NCI-H2107 treated with DMSO at 0.1 percent for 48 hours (cell line): ENCODE data around the gene B4GALT2.
A peak's percentile ranks its signal among the peaks of the same experiment; 100 is the strongest.

ENCODE experiments used
- DNase-seq: peaks from one replicate; lab custom pipeline; 2025; ENCODE audit not compliant: unreplicated experiment; lab: John Stamatoyannopoulos, UW

Gene B4GALT2, protein sequence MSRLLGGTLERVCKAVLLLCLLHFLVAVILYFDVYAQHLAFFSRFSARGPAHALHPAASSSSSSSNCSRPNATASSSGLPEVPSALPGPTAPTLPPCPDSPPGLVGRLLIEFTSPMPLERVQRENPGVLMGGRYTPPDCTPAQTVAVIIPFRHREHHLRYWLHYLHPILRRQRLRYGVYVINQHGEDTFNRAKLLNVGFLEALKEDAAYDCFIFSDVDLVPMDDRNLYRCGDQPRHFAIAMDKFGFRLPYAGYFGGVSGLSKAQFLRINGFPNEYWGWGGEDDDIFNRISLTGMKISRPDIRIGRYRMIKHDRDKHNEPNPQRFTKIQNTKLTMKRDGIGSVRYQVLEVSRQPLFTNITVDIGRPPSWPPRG

DNA sequence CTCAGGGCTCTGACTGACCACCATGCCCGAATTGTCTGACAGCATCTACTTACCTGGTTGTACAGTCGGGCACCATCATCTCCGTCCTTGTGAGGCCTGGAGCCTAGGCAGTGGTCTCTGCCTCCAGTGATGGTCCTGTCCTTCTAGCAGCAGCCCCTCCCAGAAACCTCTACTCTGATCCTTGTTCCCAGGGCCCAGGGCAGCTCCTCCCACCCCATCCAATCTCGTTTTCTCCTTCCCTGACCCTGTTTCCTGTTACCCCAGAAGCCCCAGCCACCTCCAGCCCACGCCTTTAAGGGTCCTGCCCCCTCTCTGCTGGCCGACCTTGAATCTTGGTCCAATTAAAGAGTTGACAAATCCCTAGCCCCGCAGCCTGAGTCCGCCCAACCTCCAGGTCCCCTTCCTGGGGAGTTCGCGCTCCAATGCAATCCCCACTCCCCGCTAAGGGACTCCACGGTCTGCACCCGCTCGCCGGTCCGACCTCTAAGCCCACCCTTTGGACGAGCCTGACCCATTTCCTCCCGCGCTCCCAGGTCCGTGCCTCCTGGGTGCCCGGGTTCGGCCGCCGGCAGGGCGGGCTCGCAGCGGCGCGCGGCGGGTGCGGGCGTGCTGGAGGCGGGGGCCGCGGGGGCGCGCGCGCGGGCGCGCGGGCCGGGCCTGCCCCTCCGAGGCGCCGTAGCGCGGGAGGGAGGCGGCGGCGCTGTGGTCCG is at the start of gene B4GALT2:
B4GALT2 (plus strand) TSS at position 660 of the 710 bp plus-strand sequence. CDS start 1,951 bp downstream, outside the sequence.
- no peak for DNase-seq

DNA sequence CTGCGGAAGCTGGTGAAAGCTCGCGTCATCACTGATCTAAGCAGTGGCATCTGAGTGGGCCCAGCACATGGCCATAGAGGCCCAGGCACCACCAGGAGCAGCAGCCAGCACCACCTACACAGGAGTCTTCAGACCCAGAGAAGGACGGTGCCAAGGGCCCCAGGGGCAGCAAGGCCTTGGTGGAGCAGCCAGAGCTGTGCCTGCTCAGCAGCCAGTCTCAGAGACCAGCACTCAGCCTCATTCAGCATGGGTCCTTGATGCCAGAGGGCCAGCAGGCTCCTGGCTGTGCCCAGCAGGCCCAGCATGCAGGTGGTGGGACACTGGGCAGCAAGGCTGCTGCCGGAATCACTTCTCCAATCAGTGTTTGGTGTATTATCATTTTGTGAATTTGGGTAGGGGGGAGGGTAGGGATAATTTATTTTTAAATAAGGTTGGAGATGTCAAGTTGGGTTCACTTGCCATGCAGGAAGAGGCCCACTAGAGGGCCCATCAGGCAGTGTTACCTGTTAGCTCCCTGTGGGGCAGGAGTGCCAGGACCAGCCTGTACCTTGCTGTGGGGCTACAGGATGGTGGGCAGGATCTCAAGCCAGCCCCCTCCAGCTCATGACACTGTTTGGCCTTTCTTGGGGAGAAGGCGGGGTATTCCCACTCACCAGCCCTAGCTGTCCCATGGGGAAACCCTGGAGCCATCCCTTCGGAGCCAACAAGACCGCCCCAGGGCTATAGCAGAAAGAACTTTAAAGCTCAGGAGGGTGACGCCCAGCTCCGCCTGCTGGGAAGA is 48.7 kb upstream of the B4GALT2 start:
- DNase-seq: no peak

DNA sequence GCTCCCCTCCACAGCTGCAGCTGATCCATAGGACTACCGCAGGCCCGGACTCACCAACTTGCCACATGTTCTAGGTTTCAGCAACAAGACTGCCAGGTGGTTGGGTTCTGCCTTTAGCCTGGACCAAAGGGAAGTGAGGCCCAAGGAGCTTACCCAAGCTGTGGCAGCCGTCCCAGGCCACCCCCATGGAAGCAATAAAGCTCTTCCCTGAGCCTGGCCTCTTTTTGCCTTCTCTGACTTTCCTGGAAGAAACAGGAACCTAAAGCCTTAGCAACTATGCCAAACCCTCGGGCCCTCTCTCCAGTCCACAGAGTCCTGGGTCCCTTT is 48.1 kb upstream of the B4GALT2 start:
- DNase-seq: no peak

DNA sequence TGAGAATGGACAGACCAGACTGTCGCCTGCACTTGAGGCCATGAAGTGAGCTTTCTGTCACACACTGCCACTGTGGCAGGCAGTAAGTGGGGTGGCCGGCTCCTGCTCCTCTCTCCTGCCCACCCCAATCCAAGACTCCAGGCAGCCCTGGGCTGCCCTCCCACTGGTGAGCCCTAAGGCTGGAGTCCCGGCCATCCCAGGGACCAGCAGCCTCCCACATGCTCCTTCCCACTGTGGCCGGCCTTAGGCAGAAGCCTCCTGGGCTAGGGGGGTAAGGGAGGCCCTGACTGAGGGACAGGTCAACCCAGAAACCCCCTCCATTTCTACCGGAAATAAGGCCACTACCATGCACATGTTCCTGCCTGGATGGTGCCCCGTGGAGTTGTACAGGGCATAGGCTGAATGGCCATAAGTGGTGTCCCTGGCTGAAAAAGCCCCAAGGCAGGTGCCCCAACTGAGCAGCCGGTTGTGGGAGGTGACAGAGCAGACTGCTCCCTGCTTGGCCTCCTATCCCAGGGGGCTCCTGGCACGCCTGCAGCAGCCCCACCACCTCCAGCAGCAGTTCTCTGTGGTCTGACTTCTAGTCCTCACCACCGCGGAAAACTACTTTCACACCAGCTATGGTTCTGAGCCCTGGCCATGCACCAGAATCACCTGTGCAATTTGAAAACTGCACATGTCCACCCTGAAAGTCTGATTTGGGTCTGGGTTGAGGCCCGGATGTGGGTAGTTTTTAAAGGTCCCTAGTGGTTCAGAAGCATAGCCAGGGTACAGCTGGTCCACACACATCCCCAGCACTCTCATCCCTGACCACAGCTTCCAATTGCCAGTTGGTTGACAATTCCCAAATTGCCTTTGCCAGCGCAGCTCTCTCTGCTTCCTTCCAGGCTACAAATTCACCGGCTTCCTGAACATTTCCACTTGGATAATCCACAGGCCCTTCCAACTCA is 47.0 kb upstream of the B4GALT2 start:
- no peak for DNase-seq

DNA sequence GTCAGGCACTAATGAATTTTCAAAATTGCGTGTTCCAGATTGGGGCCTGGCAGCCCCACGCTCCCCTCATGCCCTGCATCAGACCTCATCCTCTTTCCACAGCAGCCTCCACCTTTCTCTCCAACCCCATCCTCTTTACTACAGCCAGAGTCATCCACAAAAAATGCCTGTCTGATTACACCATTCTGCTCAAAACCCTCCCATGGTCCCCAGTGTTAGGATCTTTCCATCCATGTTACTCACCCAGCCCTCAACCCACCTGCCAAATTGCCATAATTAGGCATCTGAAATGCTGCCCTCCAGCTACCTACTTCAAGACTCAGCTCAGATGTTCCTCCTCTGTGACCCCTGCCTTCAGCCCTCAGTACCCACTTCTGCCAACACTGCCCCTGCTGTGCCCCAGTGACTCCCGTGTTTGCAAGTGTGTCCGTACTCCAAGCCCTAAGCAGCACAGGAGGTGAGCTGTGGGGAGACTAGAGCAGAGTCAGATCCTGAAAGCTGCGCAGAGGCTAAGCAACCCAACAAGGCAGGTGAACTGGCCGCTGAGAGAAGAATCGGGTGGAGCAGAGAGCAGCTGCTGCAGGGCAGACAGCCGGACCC is 46.1 kb upstream of the B4GALT2 start:
- peak; percentile 60 for DNase-seq

DNA sequence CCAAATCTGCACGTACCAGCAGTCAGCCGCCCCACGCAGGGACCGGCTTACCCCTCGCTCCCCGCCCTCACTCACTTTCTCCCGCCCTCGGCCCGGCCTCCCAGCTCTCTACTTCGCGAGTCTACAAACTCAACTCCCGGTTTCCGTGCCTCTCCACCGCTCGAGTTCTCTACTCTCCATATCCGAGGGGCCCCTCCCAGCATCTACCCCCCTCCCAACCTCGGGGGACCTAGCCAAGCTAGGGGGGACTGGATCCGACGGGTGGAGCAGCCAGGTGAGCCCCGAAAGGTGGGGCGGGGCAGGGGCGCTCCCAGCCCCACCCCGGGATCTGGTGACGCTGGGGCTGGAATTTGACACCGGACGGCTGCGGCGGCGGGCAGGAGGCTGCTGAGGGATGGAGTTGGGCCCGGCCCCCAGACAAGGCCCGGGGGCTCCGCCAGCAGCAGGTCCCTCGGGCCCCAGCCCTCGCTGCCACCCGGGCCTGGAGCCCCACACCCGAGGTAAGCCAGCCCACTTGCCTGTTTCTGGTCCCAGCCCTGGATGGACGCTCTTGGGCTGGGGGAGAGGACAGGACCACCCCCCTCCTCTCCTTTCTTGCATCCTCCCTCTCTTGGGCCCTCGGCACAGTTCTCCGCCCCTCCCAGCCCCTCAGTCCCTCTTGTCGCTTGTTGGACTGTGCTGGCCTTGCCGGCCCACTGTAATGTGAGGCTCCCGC is 45.5 kb upstream of the B4GALT2 start, which contains the start of gene ARTN:
ARTN (plus strand) TSS at position 416 of the 715 bp plus-strand sequence. CDS start 1,856 bp downstream, outside the sequence.
- DNase-seq: peak; percentile 73

DNA sequence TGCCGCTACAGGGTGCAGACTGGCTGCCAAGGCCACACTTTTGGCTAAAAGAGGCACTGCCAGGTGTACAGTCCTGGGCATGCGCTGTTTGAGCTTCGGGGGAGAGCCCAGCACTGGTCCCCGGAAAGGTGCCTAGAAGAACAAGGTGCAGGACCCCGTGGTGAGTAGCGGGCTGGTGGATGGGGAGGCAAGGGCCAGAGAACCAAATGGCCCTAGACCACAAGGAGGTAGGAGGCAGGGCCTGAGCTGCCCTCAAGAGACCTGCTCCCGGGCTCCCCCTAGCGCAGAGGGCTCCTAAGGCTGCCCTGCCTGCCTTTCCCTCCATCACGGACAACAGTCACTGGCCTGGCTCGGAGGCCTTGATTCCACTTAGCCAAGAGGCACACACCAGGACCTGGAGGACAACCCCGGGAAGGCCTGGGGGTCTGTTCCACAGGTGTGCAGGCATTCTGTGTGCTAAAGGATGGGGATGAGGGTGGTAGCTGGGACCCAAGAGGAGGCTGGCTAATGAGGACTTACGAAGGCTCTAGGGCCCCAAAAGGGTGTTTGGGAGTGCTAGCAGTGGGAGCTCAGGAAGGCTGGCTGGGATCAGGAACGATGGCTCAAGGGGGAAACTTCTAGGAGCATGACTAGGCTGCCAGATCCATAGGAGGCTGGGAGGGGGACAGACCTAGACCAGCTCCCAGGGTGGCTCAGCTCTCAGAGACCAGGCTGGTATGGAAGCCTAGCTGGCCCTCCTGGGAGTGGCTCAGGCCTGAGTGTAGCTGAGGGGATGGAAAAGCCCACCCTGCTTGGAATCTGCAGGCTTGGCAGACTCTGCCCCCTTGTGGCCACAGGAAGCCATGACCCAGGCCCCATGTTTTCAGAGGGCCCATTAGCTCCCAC is 44.7 kb upstream of the B4GALT2 start:
- peak; percentile 75 for DNase-seq

DNA sequence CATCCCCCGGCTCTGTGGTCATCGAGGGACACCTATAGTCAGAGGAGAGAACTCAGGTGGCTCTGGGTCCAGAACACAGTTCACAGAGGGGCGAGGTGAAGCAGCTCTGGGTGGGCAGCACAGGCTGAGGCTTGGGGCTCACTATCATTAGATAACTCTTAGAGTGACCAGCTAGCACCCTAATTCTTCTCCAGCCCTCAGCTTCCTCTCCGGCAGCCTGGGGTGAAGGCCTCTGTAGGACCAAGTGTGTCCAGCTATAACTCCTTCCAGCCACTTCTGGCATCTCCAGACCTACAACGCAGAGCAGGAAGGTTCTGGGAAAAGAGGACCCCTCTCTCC is 44.1 kb upstream of the B4GALT2 start:
- no peak for DNase-seq

DNA sequence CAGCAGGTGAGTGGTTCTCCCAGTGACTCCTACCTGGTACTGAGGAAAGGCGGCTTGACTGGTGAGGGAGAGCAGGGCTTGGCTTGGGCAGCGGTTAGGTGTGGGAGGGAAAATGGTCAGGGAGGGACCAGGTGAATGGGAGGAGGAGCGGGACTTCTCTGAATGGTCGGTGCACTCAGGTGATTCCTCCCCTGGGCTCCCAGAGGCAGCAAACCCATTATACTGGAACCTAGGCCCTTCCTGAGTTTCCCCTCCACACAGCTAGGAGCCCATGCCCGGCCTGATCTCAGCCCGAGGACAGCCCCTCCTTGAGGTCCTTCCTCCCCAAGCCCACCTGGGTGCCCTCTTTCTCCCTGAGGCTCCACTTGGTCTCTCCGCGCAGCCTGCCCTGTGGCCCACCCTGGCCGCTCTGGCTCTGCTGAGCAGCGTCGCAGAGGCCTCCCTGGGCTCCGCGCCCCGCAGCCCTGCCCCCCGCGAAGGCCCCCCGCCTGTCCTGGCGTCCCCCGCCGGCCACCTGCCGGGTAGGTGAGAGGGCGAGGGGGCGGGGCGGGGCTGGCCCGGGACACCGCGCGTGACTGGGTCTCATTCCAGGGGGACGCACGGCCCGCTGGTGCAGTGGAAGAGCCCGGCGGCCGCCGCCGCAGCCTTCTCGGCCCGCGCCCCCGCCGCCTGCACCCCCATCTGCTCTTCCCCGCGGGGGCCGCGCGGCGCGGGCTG is 43.1 kb upstream of the B4GALT2 start:
- peak; percentile 21 for DNase-seq

DNA sequence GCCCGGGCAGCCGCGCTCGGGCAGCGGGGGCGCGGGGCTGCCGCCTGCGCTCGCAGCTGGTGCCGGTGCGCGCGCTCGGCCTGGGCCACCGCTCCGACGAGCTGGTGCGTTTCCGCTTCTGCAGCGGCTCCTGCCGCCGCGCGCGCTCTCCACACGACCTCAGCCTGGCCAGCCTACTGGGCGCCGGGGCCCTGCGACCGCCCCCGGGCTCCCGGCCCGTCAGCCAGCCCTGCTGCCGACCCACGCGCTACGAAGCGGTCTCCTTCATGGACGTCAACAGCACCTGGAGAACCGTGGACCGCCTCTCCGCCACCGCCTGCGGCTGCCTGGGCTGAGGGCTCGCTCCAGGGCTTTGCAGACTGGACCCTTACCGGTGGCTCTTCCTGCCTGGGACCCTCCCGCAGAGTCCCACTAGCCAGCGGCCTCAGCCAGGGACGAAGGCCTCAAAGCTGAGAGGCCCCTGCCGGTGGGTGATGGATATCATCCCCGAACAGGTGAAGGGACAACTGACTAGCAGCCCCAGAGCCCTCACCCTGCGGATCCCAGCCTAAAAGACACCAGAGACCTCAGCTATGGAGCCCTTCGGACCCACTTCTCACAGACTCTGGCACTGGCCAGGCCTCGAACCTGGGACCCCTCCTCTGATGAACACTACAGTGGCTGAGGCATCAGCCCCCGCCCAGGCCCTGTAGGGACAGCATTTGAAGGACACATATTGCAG is 42.4 kb upstream of the B4GALT2 start:
- DNase-seq: no peak

DNA sequence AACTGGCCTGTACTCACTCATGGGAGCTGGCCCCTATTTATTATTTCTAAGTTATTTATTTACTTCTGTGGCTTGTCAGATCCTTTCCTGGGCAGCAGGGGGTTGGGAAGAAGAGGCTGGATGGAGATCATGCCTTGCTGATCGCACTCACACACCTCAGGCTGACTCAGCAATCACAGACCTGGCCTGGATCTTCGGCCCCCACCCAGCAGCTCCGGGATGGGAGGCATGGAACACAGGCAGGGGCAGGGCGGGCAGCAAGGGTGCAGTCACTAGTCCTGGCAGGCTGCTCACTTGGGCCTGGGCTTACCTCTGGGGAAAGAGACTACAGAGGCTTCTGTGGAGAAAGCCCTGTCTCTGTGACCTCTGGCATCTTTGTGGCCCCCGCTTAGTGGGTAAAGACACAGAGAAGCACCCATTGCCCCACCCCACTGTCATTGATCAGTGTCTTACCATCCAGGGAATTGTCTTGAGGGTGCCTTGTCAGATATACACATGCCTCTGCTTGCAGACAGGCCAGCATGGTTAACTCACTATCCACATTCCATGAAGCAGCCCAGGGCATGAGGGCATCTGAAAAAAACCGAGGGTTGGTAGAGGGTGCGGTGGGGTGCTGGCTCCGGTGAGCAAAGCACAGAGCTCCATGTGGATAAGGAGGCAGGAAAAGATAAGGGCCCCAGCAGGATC is 41.7 kb upstream of the B4GALT2 start:
- no peak for DNase-seq

DNA sequence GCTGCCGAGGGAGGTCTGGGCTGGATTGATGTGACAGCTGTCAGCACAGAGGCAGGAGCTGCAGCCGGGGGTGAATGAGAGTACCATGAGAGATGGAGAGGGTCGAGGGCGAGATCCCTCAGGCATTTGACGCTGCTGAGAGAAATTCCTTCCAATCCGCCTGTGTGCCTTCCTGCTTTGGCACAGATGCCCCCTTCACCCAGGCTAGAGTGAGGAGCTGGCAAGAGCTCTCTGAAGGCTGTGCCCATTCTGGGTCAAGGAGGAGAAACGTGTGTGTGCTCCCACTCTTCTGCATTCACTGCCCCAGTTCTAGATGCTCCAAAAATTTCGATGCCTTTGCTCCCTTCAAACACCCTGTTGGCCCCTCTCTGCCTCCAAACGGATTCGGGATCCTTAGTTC is 40.6 kb upstream of the B4GALT2 start:
- DNase-seq: no peak

DNA sequence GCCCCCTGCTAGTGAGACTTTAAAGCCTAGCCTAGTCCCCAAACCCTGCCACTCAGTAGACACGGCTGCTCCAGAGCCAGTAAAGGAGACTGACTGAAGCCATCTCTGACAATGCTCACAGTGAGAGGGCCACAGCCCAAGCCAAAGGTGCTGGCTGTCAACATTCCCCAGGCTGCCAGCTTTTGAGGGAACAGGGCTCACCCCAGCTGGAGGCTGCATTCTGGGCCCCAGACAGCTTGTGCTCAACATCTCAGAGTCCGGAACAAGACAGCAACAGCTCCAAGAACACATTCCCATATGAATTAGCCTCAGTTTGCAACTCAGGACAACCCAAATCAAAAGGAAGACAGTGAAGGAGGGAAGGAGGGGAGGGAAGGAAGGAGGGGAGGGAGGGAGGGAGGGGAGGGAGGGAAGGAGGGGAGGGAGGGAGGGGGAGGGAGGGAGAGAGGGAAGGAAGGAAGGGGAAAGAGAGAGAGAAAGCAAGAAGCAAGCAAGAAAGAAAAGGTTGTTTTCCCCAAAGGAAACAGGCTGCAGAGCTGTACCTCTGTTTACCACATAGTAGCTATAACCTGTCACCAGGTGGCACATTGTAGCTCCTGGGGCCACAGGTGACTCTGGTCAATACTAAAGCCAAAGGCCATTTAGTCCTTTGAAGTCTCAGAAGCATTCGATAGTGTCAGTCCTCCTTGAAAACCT is 40.0 kb upstream of the B4GALT2 start:
- no peak for DNase-seq

DNA sequence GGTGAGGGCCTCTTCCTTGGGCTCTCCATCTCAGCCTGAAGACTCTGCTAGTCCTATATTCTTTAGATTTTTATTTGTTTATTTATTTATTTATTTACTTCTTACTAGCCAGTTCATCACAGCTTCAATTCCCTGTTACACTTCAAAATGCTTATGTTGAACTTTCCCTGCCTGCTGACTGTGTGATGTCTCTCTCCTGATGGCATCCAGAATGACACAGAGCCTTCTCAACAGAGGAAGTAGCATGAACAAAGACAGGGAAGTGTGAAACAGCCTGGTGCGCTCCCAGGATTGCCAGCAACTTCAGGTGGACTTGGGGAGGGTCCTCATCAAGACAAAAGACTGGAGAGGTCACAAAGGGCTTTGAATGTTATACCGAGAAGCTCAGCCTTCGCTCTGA is 36.6 kb upstream of the B4GALT2 start:
- no peak for DNase-seq

DNA sequence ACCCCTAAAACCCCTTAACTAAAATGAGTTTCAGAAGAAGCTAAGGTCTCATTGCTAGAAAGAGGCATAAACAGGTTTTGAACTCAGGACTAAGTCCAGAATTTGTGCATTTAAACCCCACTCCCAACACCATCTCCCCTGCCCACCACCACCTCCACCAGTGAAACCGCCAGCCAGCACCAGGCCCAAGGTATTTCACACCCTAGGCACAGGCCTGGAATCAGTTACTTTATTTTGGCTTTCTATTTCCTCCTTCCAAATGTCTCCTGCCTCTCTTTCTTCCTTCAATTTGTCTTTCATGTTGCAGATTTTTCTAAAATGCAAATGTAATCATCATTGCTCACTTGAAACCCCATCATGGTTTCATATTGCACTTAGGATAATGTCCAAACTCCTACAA is 34.1 kb upstream of the B4GALT2 start:
- no peak for DNase-seq

DNA sequence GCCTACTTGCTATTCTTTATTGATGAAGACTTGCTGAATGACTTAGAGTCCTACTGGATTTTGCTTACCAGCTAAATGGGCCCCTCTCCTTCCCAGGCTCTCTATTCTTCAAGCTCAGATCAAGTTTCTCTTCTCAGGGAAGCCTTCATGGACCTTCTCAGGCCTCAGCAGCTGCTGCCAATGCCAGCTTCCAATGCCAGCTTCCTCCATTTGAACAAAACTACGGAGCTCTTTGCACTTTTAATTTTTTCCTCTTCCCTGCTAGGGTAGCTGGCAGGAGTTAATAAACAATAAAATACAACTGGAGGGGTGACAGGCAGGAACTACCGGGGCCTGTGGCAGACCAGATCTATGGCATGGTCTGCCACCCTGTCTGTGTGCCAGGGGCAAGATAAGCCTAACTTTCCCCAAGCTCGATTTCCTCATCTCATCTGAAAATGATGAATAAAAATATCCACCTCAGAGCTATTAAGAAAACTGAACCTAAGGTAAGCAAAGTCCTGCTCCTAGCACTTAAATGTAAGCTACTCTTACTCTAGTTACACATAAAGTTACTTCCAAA is 33.3 kb upstream of the B4GALT2 start:
- peak; percentile 19 for DNase-seq
